ENCODE measurements around the gene ARL5C.

ARL5C gene

DNA sequence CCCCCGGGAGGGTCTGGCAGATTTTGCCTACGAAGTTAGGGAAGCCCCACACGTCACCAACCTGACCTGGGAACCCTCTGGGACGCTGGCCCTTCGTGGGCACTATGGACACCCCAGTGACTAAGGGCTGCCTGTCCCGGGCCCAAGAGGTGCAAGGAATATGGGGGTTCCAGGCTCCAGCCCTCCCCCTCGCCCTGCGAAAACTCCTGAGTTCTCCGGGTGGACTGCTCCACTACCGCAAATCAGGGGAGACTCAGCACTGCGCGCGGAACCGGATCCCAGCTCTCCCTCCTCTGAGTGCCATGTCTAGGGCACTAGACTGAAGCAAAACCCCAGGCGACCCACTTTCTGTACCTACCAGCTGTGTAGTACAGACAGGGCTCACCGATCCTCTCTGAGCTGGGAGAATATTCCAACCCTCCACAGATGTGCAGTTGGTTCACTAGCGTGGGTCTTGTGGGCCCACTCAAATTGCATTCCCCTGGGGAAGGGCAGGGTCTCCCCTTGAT, at the start of gene ARL5C:
Gene ARL5C, minus strand, starts transcription at position 321 of the 509 bp plus-strand sequence. CDS start 401 bp downstream, outside the sequence.
- DNase-seq = no peak

GRCh38 chr17:39213852-39214251, 47.9 kb upstream of the ARL5C start:
- DNase-seq = no peak

GRCh38 chr17:39212841-39213480, 47.0 kb upstream of the ARL5C start:
- no peak for DNase-seq

- DNase-seq = no peak
Observed at GRCh38 chr17:39212195-39212810, 46.3 kb upstream of the ARL5C start.

- DNase-seq = no peak
Observed at GRCh38 chr17:39210093-39210434, 44.1 kb upstream of the ARL5C start.

DNA sequence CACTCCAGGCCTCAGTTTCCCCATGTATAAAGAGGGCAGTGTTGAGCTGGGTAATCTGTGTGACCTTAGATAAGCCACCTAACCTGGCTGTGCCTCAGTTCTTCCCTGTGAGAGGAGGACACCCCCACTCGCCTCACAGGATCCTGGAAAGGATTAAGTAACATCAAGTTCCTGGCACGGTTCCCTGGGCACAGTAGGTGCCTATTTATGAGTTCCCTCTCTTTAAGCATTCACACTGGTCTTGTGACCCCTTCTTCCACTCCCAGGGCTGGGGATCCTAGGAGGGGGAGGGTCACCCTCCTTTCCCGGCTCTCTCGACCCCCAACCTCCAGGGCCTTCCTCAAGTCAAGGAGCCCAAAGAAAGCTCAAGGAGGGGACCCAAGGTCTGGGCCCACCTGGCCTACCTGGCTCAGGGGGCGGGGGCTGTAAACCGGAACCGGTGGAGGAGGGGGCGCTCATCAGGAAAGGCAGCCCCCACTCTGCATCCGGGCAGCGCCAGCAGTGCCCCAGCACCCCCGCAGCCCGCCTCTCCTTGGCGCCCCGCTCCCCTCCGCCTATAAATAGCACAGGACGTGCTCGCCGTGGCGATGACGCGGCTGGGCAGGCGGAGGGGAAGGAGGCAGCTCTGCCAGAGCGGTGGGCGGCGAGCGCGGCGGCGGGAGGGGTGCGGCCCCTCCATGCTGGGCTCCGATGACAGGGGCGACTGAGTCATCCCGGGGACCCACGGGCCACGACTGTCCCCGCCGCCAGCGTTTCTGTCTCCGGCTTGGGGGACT, 43.5 kb upstream of the ARL5C start:
- peak; percentile 18 to 72 for DNase-seq

- no peak for DNase-seq
Observed at GRCh38 chr17:39208893-39209292, 42.9 kb upstream of the ARL5C start.

GRCh38 chr17:39208136-39208535, 42.2 kb upstream of the ARL5C start:
- peak in 1 of 2 donors; percentile 34 for DNase-seq

DNA sequence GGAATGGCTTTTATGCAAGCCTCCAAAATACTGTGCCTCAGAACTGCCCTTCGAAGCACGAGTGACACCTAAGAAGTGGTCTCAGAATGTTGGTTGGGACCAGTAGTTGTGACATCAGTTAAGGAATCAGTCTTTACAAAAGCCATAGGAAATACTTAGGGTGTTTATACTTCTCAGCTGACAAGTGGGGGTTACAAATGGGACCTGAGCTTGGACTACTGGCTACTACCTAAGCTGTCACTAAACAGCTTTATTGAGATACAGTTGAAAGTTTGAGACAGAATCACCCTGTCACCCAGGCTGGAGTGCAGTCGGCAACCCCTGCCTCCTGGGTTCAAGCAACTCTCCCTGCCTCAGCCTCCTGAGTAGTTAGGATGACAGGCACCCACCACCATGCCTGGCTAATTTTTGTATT, 39.2 kb upstream of the ARL5C start:
- DNase-seq = no peak

- DNase-seq = no peak
Observed at GRCh38 chr17:39204245-39204644, 38.3 kb upstream of the ARL5C start.

DNA sequence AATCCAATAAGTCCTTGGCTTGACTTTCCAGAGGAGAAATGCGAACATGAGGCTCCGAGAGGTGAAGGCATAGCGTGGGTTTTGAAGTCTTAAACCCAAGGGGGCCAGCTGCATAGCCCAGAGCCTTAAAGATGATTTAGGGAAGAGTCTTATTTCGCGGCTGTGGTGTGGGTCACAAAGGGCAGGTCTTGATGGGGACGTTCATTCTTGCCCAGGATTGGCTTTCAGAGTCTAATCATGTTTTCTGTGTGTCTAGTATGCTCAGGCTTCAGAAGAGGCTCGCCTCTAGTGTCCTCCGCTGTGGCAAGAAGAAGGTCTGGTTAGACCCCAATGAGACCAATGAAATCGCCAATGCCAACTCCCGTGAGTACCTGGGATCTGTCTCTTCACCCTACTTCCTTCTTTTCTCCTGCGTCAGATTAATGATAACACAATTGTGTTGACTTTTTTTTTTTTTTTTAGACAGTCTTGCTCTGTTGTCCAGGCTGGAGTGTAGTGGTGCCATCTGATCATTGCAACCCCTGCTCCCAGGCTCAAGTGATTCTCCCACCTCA, 35.1 kb upstream of the ARL5C start:
- no peak for DNase-seq

- DNase-seq = peak in 1 of 2 donors; percentile 73
Observed at GRCh38 chr17:39200070-39200879, 34.3 kb upstream of the ARL5C start, which contains the start of gene RPL19. RPL19 (plus strand) TSS chr17:39200283; CDS start chr17:39200345, 62 bp downstream.

DNA sequence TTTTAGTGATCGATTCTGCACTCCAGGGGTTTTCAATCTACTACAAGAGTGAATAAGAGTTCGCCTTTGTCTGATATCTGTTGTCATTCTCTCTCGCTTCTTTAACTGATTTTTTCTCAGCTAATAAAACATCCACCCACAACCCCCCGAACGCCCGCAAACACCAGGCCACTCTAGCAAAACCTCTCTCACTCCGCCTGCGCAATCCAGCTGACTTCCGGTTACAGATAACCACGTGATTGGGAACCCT, 33.8 kb upstream of the ARL5C start:
- DNase-seq = peak; percentile 73 to 91

DNA sequence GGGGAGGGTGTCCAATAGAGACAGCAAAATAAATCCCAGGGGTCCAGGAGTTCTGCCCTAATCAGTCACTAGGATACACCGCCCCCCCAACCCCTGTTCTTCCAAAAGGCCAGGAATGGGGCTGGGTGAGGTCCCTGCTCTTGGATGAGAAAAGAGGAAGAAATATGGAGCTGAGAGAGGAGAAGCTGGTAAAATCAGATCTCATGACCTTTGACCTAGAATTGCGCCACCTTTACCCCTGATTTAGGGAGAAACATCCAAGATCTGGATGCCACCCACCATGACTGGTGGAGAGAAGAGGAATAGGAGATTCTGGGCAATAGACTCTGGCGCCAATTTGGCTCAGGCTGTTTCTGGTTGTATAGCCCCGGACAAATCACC, 32.2 kb upstream of the ARL5C start:
- no peak for DNase-seq

- peak; percentile 16 to 17 for DNase-seq
Observed at GRCh38 chr17:39197380-39198185, 31.6 kb upstream of the ARL5C start, which contains the start of gene CACNB1. CACNB1 (minus strand) TSS chr17:39197669; CDS start chr17:39197495, 174 bp downstream.

DNA sequence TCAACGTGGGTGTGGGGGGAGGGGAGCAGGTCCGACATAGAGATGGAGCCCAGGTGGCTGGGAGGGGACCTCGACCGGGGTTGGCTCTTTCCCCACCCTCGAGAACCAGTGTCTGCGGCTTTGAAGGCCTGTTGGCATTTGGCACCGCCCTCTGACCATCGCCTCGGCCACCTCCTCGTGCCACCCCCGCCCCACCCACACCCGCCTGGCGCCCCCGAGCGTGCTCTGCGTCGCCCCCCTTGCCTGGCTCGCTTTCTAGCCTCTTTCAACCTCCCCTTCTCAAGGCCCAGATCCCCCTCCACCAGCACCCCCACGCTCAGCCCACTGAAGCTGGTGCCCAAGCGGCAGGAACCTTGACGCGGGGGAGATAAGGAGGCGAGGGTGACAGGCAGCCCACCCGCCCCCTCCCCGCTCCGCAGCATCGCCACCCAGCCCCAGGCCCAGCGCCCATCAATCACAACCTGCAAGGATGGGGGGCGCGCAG, 30.9 kb upstream of the ARL5C start:
- no peak for DNase-seq

GRCh38 chr17:39196241-39196807, 30.4 kb upstream of the ARL5C start:
- no peak for DNase-seq

DNA sequence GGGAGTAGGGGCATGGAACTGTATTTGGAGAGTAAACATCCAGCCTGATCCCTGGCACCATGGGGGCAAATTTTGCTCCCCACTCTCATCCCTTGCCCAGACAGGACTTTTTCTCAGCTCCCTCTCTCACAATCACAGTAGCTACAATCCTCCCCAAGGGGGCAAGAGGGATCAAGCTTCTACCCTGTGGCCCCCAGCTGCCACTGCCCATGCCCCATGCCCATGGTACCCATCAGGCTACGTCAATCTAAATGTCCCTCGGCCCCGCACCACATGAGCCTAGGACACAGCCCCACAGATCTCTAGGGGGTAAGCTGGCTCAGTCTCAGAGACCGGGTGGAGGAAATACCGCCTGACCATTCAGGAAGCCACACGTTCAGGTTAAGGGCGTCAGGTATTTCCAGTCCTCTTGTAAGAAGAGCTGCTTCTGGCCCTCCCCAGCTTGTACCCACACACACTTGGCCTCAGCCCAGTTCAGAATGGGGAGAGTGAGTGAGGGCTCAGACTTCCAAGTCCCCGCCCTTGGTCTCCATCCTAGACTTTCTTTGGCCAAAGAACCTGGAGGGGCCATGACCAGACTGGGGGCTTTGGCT, 29.7 kb upstream of the ARL5C start:
- DNase-seq = no peak

- DNase-seq = no peak
Observed at GRCh38 chr17:39194985-39195524, 29.1 kb upstream of the ARL5C start.
